GM23338 (cell line): Measurements from ENCODE around the gene OR52M1.

Experiments used
- CREB1 ChIP-seq: fragments of 250-450 bp; sonication (Bioruptor Pico); IDR thresholded peaks from 2 replicates; pipeline ENCODE4 v1.5.0; 2020; ENCODE audit warnings: low read depth, mild to moderate bottlenecking, moderate library complexity
- CTCF ChIP-seq, 2 experiments: fragments of 200-600 bp in 1 of 2; sonication (generic) in 1 of 2; conservative IDR thresholded peaks; 2 replicates each; pipeline versions ENCODE4 v1.5.1 to v1.6.1; 2016 to 2017; ENCODE audit warnings: antibody characterized with exemption in 2 of 2, low read depth in 2 of 2, mild to moderate bottlenecking in 2 of 2, moderate library complexity in 1 of 2
- ETS1 ChIP-seq: IDR thresholded peaks from 2 replicates; pipeline ENCODE4 v1.6.1; 2016; ENCODE audit warnings: antibody characterized with exemption
- EZH2 ChIP-seq: fragments of 200-600 bp; sonication (generic); IDR thresholded peaks from one replicate; pipeline ENCODE4 v1.8.0; 2017; ENCODE audit warnings: antibody characterized with exemption, mild to moderate bottlenecking, low read depth; ENCODE audit not compliant: unreplicated experiment
- EZH2phosphoT487 ChIP-seq: fragments of 200-600 bp; sonication (generic); IDR thresholded peaks from one replicate; pipeline ENCODE4 v1.8.1; 2018; ENCODE audit warnings: antibody characterized with exemption; ENCODE audit not compliant: unreplicated experiment
- JUNB ChIP-seq: IDR thresholded peaks from one replicate; pipeline ENCODE4 v1.6.1; 2016; ENCODE audit warnings: antibody characterized with exemption; ENCODE audit not compliant: unreplicated experiment
- POLR2AphosphoS5 ChIP-seq: IDR thresholded peaks from 2 replicates; pipeline ENCODE4 v1.6.1; 2016; ENCODE audit warnings: antibody characterized with exemption, low read depth
- REST ChIP-seq: IDR thresholded peaks from one replicate; pipeline ENCODE4 v1.6.1; 2018; ENCODE audit warnings: antibody characterized with exemption; ENCODE audit not compliant: unreplicated experiment

GRCh38 chr11:4541071-4541470, 3.9 kb upstream of the OR52M1 start:
- no peak for TF ChIP-seq CTCF (conservative IDR thresholded peaks at IDR 0.05; ENCODE audit: low read depth in 2 of 2)
- no peak for TF ChIP-seq JUNB
- no peak for TF ChIP-seq POLR2AphosphoS5
- no peak for TF ChIP-seq EZH2phosphoT487
- TF ChIP-seq EZH2, result no peak
- TF ChIP-seq REST, result no peak
- no peak for TF ChIP-seq CREB1
- no peak for TF ChIP-seq ETS1
